OCI-LY7 (cell line): ENCODE data around the gene PRR30. TPM values are rescaled to one million over a fixed set of nuclear protein-coding genes. Genes with fewer than 3 reads are reported as not detected.

Experiments
- BruUV-seq: library from RNA; stranded (reverse); fragments of 400-500 nt; replicated peaks from 2 replicates; lab custom pipeline; 2021; lab: Mats Ljungman, UMichigan
- CTCF ChIA-PET: fragments of 300-600 bp; sonication (Branson Sonifier 250); formaldehyde crosslinking; loops from one replicate; lab custom pipeline; 2022; ENCODE audit warnings: antibody characterized with exemption; ENCODE audit not compliant: unreplicated experiment; lab: Charles Lee
- POLR2A ChIA-PET: fragments of 300-600 bp; sonication (Branson Sonifier 250); formaldehyde crosslinking; loops from one replicate; lab custom pipeline; 2022; ENCODE audit warnings: antibody characterized with exemption; lab: Charles Lee
- DNase-seq: peaks from one replicate; pipeline ENCODE4 v3.0.0-alpha.2; 2015; ENCODE audit warnings: low spot score
- H2AFZ ChIP-seq: fragments of 200-600 bp; sonication (generic), shearing (Covaris generic); 2 replicates; pipeline ENCODE4 v1.6.1; 2014; ENCODE audit warnings: mild to moderate bottlenecking, antibody characterized with exemption, low read length, moderate library complexity
- H3K27ac ChIP-seq: fragments of 200-600 bp; sonication (generic); 2 replicates; pipeline ENCODE4 v1.5.1; 2014; ENCODE audit warnings: mixed run types, low read depth, mild to moderate bottlenecking, moderate library complexity, low read length, inconsistent platforms; ENCODE audit not compliant: poor library complexity, severe bottlenecking
- H3K36me3 ChIP-seq: fragments of 200-600 bp; sonication (generic); 2 replicates; pipeline ENCODE4 v1.6.1; 2014; ENCODE audit warnings: mild to moderate bottlenecking, antibody characterized with exemption, low read length, moderate library complexity, mixed read lengths; ENCODE audit not compliant: insufficient read depth
- H3K4me1 ChIP-seq: fragments of 200-600 bp; sonication (generic); 2 replicates; pipeline ENCODE4 v1.5.1; 2014; ENCODE audit warnings: mild to moderate bottlenecking, low read length; ENCODE audit not compliant: insufficient read depth, poor library complexity, severe bottlenecking
- H3K4me2 ChIP-seq: fragments of 200-600 bp; sonication (generic); 2 replicates; pipeline ENCODE4 v1.6.1; 2014; ENCODE audit warnings: mild to moderate bottlenecking, low read length
- H3K4me3 ChIP-seq: fragments of 200-600 bp; sonication (generic); 2 replicates; pipeline ENCODE4 v1.5.1; 2014; ENCODE audit warnings: mild to moderate bottlenecking, low read depth, low read length; ENCODE audit not compliant: poor library complexity, severe bottlenecking
- H3K79me2 ChIP-seq: fragments of 200-600 bp; sonication (generic); 2 replicates; pipeline ENCODE4 v1.6.1; 2016; ENCODE audit warnings: low read depth, mild to moderate bottlenecking, low read length, moderate library complexity, mixed read lengths; ENCODE audit not compliant: insufficient read depth
- H3K9me2 ChIP-seq: fragments of 200-600 bp; sonication (generic); 2 replicates; pipeline ENCODE4 v1.6.1; 2016; ENCODE audit warnings: mild to moderate bottlenecking, low read length, mixed read lengths; ENCODE audit not compliant: insufficient read depth
- H3K9me3 ChIP-seq: fragments of 200-600 bp; sonication (generic); 2 replicates; pipeline ENCODE4 v1.6.1; 2014; ENCODE audit warnings: mild to moderate bottlenecking, mixed run types, low read length, mixed read lengths
- H4K20me1 ChIP-seq: fragments of 200-600 bp; sonication (generic); 2 replicates; pipeline ENCODE4 v1.6.1; 2014; ENCODE audit warnings: mild to moderate bottlenecking, antibody characterized with exemption, low read length, moderate library complexity, mixed read lengths; ENCODE audit not compliant: insufficient read depth
- CTCF ChIP-seq: fragments of 200-600 bp; sonication (generic); conservative IDR thresholded peaks from 2 replicates; pipeline ENCODE4 v1.5.1; 2014; ENCODE audit warnings: mild to moderate bottlenecking, antibody characterized with exemption, low read length, moderate library complexity, mixed read lengths
- EZH2phosphoT487 ChIP-seq: fragments of 200-600 bp; sonication (generic); IDR thresholded peaks from 2 replicates; pipeline ENCODE4 v1.6.1; 2018; ENCODE audit warnings: low read depth, borderline replicate concordance, mild to moderate bottlenecking, mixed run types, antibody characterized with exemption, low read length, moderate library complexity, mixed read lengths
- intact Hi-C: fragments of 100-400 bp; cut with micrococcal nuclease; formaldehyde crosslinking; loops from one replicate; pipeline ENCODE4 v1.10.0; 2022; ENCODE audit not compliant: unreplicated experiment
- total RNA-seq, 2 experiments: library from RNA; depleted of rRNA in 1 of 2; stranded (reverse); fragments of >200 nt in 1 of 2; shearing (Covaris generic) in 1 of 2; gene quantifications; 2 replicates each; pipeline ENCODE4 v1.2.3, GENCODE V29; 2014 to 2022

Gene PRR30
- total RNA-seq, 2 experiments from 2014 or later, result not detected

- peak within 1 kb of the TSS; percentile 87; the same call in 1 of the 2 replicates for H2AFZ ChIP-seq
- H3K79me2 ChIP-seq, result peaks cover 20% of the 10 kb centered on the region
- DNase-seq, result peak; percentile 99
- intact Hi-C loops, result loop anchor here (1.0 to 5.0 kb wide), 4 partner anchors 31 to 78 kb away; partner anchors contain the start of genes ATRAID and SLC5A6
- H3K36me3 ChIP-seq, result peaks cover 44% of the 10 kb centered on the region
- peaks cover 5% of the 10 kb centered on the region; the same call in 1 of the 2 replicates for H4K20me1 ChIP-seq
- H3K4me3 ChIP-seq, result peak within 1 kb of the TSS; percentile 96
- ChIA-PET POLR2A (interaction anchor here (0.5 to 2.2 kb wide), 20 partner anchors 9 to 1852 kb away, joined by 3 to 13 read pairs (median 4); partner anchors contain the start of genes ATRAID, SLC30A3 and SLC5A6), CTCF (interaction anchor here (0.5 to 1.7 kb wide), 14 partner anchors 9 to 288 kb away, joined by 3 to 18 read pairs (median 3); no protein-coding TSS in a partner anchor)
- H3K9me2 ChIP-seq, result no peaks in the 10 kb centered on the region
- peak within 1 kb of the TSS; percentile 68 for H3K27ac ChIP-seq
- peak within 1 kb of the TSS; percentile 99 for H3K4me2 ChIP-seq
- no peaks in the 10 kb centered on the region for H3K9me3 ChIP-seq
- TF ChIP-seq EZH2phosphoT487 (no peak), CTCF (peak; percentile 79)
- BruUV-seq, result no TSS peak
- H3K4me1 ChIP-seq, result peaks cover 20% of the 10 kb centered on the region
Measured at GRCh38 chr2:27133905-27134780, 5.1 kb downstream of the PRR30 start, which contains the start of gene PREB. Gene PREB (minus strand): TSS chr2:27134636. CDS start chr2:27134421, 215 bp downstream.

GRCh38 chr2:27133195-27133875, 5.9 kb downstream of the PRR30 start:
- no peak for DNase-seq
- ChIA-PET CTCF (interaction anchor here (0.6 to 1.7 kb wide), 11 partner anchors 8 to 288 kb away, joined by 3 to 18 read pairs (median 4); no protein-coding TSS in a partner anchor), POLR2A (interaction anchor here (1.0 to 2.2 kb wide), 10 partner anchors 26 to 130 kb away, joined by 3 to 13 read pairs (median 4); partner anchors contain the start of genes ATRAID, SLC30A3 and SLC5A6)
- TF ChIP-seq EZH2phosphoT487, result no peak
- no peak for TF ChIP-seq CTCF
- Histone ChIP-seq H2AFZ (no peak overlapping the region; the same call in 1 of the 2 replicates), H3K36me3 (peaks cover 52% of the 10 kb centered on the region), H3K9me2 (no peaks in the 10 kb centered on the region), H3K4me2 (peak overlapping the region; percentile 99), H3K79me2 (peaks cover 20% of the 10 kb centered on the region), H4K20me1 (peaks cover 5% of the 10 kb centered on the region; the same call in 1 of the 2 replicates), H3K4me1 (peaks cover 20% of the 10 kb centered on the region), H3K27ac (peak overlapping the region; percentile 68), H3K4me3 (peak overlapping the region; percentile 96), H3K9me3 (no peaks in the 10 kb centered on the region)
- BruUV-seq, result TSS peak; percentile 51
- intact Hi-C loops, result loop anchor here (5.0 kb wide), 1 partner anchor 79 kb away; the partner anchor contains the start of genes ATRAID and SLC5A6
